ENCODE results near the gene ANKS3. TPM values are rescaled to one million over a fixed set of nuclear protein-coding genes. Genes with fewer than 3 reads are reported as not detected.

The ANKS3 gene
- total RNA-seq, 1 donor from 2014 or later: 16.6 TPM

- no peak for DNase-seq (ENCODE audit: extremely low read depth, low read depth, low spot score)
Observed at GRCh38 chr16:4676831-4677230, 57.2 kb downstream of the ANKS3 start.

GRCh38 chr16:4675864-4676786, 57.9 kb downstream of the ANKS3 start:
- no peak for DNase-seq (ENCODE audit: extremely low read depth, low read depth, low spot score)

- no peak for DNase-seq (ENCODE audit: extremely low read depth, low read depth, low spot score)
Observed at GRCh38 chr16:4674926-4675530, 59.0 kb downstream of the ANKS3 start.

- DNase-seq (ENCODE audit: extremely low read depth, low read depth, low spot score): no peak
Observed at GRCh38 chr16:4673387-4674046, 60.6 kb downstream of the ANKS3 start.

- no peak for DNase-seq (ENCODE audit: extremely low read depth, low read depth, low spot score)
Observed at GRCh38 chr16:4668313-4668960, 65.6 kb downstream of the ANKS3 start.

- DNase-seq (ENCODE audit: extremely low read depth, low read depth, low spot score): no peak
Observed at GRCh38 chr16:4667203-4667963, 66.7 kb downstream of the ANKS3 start.

GRCh38 chr16:4666537-4667202, 67.4 kb downstream of the ANKS3 start:
- no peak for DNase-seq (ENCODE audit: extremely low read depth, low read depth, low spot score)

- DNase-seq (ENCODE audit: extremely low read depth, low read depth, low spot score): no peak
Observed at GRCh38 chr16:4664538-4665418, 69.3 kb downstream of the ANKS3 start.

GRCh38 chr16:4663777-4664465, 70.2 kb downstream of the ANKS3 start:
- no peak for DNase-seq (ENCODE audit: extremely low read depth, low read depth, low spot score)

GRCh38 chr16:4663465-4663776, 70.7 kb downstream of the ANKS3 start:
- DNase-seq (ENCODE audit: extremely low read depth, low read depth, low spot score): no peak

GRCh38 chr16:4661661-4662060, 72.4 kb downstream of the ANKS3 start:
- DNase-seq (ENCODE audit: extremely low read depth, low read depth, low spot score): no peak

- no peak for DNase-seq (ENCODE audit: extremely low read depth, low read depth, low spot score)
Observed at GRCh38 chr16:4660454-4661007, 73.5 kb downstream of the ANKS3 start.

- no peak for DNase-seq (ENCODE audit: extremely low read depth, low read depth, low spot score)
Observed at GRCh38 chr16:4659363-4660353, 74.4 kb downstream of the ANKS3 start.

GRCh38 chr16:4656695-4657686, 77.1 kb downstream of the ANKS3 start:
- no peak for DNase-seq (ENCODE audit: extremely low read depth, low read depth, low spot score)

GRCh38 chr16:4656221-4656620, 77.8 kb downstream of the ANKS3 start:
- no peak for DNase-seq (ENCODE audit: extremely low read depth, low read depth, low spot score)

GRCh38 chr16:4655801-4656200, 78.3 kb downstream of the ANKS3 start:
- DNase-seq (ENCODE audit: extremely low read depth, low read depth, low spot score): no peak

Data from glomerular endothelial cell (primary cell).